ENCODE measurements around the gene KLRC3.
"Not testable (repeated sequence)": the region's sequence is repeated elsewhere in the genome, so short reads cannot be mapped to it uniquely, and the experiment has no call there.

Gene KLRC3

DNA sequence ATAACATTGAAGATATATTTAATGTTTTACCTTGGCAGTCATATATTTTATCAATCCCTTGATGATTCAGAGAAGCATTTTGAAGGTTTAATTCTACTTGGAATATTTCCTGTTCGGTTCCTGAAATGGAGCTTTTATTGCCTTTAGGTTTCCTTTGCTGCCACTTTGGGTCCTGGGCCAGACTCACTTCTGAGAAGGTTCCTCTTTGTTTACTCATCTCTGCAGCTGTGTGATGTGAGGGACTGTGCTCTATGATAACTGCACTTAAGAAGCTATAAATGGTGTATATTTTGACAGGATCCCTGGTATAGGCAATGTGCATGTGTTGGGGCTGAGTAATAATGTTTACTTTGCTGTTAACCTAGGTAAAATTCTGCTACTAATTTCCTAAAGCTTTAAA lies at the start of gene KLRC3:
Gene KLRC3 (minus strand): TSS at position 262 of the 400 bp plus-strand sequence. CDS start 45 bp downstream, at position 217.
- not testable (repeated sequence) for DNase-seq (ENCODE audit: low read depth in 1 of 2, low spot score in 1 of 2)

DNA sequence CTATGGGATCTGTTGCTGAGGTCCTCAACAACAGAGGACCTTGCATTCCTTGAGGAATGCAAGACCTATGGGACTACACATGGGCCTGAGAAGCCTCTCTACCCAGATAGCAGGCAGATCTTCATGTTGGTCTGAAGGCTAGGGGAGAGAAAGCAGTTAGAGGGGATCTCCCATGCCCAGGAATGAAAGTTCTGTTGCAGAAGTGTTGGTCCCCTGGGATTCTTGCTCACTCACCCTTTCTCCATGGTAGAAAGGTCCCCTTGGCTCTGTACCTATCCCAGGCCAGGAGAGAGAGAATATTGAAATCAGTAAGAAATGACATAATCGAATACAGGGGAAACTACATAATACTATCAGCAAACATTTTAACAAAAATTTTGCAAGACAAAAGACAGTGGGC lies 49.3 kb upstream of the KLRC3 start:
- no peak for DNase-seq (ENCODE audit: low read depth in 1 of 2, low spot score in 1 of 2)

- no peak for DNase-seq (ENCODE audit: low read depth in 1 of 2, low spot score in 1 of 2)
Observed at GRCh38 chr12:10466311-10466710, 45.9 kb upstream of the KLRC3 start.

- no peak for DNase-seq (ENCODE audit: low read depth in 1 of 2, low spot score in 1 of 2)
Observed at GRCh38 chr12:10457760-10458159, 37.4 kb upstream of the KLRC3 start.

- DNase-seq (ENCODE audit: low read depth in 1 of 2, low spot score in 1 of 2): no peak
Observed at GRCh38 chr12:10456856-10457255, 36.5 kb upstream of the KLRC3 start.

DNA sequence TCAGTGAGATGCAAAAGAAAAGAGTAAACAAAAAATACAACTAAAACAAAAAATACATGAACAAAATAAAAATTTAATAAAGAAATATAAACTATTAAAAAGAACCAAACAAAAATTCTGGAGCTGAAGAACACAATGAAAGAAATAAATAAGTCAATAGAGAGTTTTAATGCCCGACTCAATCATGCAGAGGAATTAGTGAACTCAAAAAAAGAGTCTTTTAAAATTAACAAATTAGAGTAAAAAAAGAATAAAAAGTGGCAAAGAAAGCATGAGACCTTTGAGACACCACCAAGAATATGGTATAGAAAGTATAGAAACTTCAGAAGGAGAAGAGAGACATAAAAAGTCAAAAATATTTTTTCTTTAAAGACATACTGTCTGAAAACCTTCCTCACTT lies 35.4 kb upstream of the KLRC3 start:
- no peak for DNase-seq (ENCODE audit: low read depth in 1 of 2, low spot score in 1 of 2)

DNA sequence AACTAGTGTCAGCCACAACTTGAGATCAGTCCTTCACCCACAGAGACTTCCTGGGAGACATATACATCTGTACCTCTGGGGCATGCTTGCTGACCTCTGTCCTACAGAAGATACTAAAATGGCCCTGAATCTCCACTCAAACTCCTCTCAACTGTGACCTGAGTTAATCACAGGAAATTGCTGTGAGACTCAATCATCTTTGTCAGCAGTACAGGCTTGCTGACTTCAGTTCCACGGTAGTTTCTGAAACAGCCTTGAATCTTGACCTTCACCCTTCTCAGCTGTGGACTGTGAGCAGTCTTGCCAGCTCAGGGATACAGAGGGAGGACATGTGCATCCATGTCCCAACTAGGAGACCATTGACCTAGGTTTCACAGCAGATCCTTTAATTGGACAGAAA lies 34.1 kb upstream of the KLRC3 start:
- DNase-seq (ENCODE audit: low read depth in 1 of 2, low spot score in 1 of 2): no peak

DNA sequence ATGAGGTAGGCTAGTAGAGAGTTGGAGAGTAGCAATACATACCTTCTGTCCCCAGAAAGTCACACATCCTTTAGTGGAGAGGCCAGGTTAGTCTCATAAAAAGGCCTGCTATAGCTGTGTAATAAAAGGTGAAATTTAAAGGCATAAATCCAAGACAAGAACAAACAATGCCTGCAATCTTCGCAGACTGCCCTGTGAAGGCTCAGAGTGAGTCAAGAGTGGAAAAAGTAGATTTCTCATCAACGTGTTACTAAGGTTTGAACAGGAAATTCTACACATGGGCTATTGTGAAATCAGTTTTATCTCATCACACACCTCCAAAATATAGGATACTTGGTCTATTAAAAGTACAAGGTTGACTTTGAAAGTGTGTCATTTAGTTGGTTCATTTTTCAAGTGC lies 32.8 kb upstream of the KLRC3 start, which contains the start of gene KLRC1:
Gene KLRC1 (minus strand): TSS at position 222 of the 400 bp plus-strand sequence. CDS start 2,221 bp downstream, outside the sequence.
- DNase-seq (ENCODE audit: low read depth in 1 of 2, low spot score in 1 of 2): no peak

DNA sequence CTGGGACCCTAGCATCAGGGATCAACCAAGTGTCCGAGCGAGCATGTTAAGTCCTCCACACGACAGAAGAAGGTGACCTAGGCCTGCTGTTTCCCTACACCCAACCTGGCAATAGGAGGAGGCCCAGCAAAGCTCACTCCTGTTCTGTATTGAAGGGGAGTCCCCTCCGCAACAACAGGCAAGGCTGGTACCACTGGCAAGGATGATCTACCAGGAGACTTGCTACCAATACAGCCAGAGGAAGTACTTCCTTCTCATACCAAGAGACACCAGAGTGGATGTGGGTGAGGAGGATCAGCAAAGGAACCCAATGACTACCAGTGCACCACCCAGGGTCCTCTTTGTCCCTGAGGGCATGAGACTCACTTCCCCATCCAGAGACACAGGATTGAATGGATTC lies 27.8 kb upstream of the KLRC3 start:
- DNase-seq (ENCODE audit: low read depth in 1 of 2, low spot score in 1 of 2): no peak

DNA sequence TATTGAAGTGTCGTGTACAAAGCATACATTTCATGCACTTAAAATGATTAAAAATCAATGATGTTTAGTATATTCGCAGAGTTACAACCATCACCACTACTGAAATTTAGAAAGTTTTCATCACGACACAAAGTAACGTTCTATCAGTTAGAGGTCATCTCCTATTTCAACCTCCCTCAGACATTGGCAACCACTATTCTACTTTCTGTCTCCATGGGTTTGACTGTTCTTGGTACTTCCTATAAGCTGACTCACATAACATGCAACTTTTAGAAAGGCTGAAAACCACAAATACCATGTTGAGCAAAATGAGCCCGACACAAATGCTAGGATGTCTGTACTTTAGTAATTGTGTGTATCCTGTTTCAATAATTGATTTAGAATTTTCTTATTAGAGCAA lies 25.7 kb upstream of the KLRC3 start:
- not testable (repeated sequence) for DNase-seq (ENCODE audit: low read depth in 1 of 2, low spot score in 1 of 2)

- DNase-seq (ENCODE audit: low read depth in 1 of 2, low spot score in 1 of 2): not testable (repeated sequence)
Observed at GRCh38 chr12:10441144-10441543, 20.7 kb upstream of the KLRC3 start.

DNA sequence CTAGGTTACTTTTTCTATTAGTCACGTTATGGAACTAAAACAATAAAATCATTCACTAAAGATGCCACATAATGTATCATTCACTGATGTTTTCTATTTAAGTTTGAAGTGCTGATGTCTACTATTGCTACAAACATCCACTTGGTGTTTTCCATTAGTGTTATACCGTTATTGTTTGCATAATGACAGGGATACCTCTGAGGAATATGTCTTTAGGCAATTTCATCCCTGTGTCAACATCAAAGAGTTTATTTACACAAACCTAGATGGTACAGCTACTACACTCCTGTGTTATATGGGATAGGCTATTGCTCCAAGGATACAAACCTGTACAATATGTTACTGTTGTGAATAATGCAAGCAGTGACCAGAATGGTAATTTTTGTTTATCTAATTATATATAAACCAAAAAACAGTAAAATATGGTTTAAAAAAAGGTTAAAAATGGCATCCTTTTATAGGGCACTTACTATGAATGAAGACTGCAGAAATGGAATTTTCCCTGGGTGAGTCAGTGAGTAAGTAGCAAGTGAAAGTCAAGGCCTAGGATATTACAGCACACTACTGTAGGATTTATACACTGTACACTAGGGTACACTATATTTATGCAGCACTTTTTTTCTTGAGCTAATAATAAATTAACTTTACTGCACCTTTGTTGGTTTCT lies 19.3 kb upstream of the KLRC3 start:
- not testable (repeated sequence) for DNase-seq (ENCODE audit: low read depth in 1 of 2, low spot score in 1 of 2)

DNA sequence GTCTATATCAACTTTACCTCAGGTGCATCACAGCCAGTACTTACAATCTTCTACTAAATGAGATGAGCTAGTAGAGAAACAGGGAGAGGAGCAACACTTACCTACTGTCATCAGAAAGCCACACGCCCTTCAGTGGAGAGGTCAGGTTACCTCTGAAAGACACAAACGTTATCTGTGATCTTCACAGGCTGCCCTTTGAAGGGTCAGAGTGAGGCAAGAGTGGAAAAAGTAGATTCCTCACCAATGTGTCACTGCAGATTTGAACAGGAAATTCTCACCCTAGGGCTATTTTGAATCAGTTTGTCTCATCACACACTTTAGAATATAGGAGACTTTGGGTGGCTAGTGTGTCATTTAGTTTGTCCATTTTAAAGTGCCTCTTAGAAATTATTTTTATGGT lies 17.2 kb upstream of the KLRC3 start:
- DNase-seq (ENCODE audit: low read depth in 1 of 2, low spot score in 1 of 2): not testable (repeated sequence)

DNA sequence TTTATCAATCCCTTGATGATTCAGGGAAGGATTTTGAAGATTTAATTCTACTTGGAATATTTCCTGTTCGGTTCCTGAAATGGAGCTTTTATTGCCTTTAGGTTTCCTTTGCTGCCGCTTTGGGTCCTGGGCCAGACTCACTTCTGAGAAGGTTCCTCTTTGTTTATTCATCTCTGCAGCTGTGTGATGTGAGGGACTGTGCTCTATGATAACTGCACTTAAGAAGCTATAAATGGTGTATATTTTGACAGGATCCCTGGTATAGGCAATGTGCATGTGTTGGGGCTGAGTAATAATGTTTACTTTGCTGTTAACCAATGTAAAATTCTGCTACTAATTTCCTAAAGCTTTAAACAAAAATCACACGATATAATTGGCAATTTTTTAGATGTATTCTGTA lies 15.4 kb upstream of the KLRC3 start, which contains the start of gene KLRC2:
Gene KLRC2 (minus strand): TSS at position 195 of the 400 bp plus-strand sequence. CDS start 24 bp downstream, at position 171.
- not testable (repeated sequence) for DNase-seq (ENCODE audit: low read depth in 1 of 2, low spot score in 1 of 2)

GRCh38 chr12:10430623-10431022 lies 10.2 kb upstream of the KLRC3 start:
- not testable (repeated sequence) for DNase-seq (ENCODE audit: low read depth in 1 of 2, low spot score in 1 of 2)

DNA sequence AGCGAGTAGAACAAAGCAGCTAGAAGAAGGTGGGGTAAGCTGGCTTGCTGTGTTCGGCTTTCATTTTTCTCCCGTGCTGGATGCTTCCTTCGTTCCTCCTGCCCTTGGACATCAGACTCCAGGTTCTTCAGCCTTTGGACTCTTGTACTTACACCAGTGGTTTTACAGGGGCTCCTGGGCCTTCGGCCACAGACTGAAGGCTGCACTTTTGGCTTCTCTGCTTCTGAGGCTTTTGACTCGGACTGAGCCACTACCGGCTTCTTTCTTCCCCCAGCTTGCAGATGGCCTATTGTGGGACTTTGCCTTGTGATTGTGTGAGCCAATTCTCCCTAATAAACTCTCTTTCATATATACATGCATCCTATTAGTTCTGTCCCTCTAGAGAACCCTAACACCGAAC lies 5.5 kb upstream of the KLRC3 start:
- not testable (repeated sequence) for DNase-seq (ENCODE audit: low read depth in 1 of 2, low spot score in 1 of 2)

- not testable (repeated sequence) for DNase-seq (ENCODE audit: low read depth in 1 of 2, low spot score in 1 of 2)
Observed at GRCh38 chr12:10424260-10424899, 4.0 kb upstream of the KLRC3 start.

DNA sequence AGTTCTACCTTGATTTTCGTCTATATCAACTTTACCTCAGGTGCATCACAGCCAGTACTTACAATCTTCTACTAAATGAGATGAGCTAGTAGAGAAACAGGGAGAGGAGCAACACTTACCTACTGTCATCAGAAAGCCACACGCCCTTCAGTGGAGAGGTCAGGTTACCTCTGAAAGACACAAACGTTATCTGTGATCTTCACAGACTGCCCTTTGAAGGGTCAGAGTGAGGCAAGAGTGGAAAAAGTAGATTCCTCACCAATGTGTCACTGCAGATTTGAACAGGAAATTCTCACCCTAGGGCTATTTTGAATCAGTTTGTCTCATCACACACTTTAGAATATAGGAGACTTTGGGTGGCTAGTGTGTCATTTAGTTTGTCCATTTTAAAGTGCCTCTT lies 1.8 kb upstream of the KLRC3 start:
- DNase-seq (ENCODE audit: low read depth in 1 of 2, low spot score in 1 of 2): not testable (repeated sequence)

- no peak for DNase-seq (ENCODE audit: low read depth in 1 of 2, low spot score in 1 of 2)
Observed at GRCh38 chr12:10409392-10409791, 11.0 kb downstream of the KLRC3 start, which contains the start of gene KLRC4. Gene KLRC4, minus strand, starts transcription at chr12:10409757. Its CDS starts 182 bp downstream, at chr12:10409575.

DNA sequence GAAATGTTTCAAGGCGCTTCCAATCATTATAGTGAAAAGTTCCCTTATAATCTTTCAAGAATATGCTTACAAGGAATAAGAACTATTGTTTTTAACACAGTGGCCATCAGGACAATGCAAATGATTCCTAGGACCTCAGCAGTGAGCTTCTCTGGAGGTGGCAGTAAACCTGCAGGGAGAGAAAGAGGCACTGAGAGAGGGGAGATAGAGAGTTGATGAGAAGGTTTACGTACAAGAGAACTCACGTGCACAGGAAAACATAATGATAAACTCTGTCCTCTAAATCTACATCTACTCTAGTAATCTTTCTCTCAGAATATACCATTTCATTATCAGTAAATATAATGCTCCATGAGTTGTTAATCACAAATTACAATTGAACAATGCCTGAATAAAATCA lies 11.6 kb downstream of the KLRC3 start:
- no peak for DNase-seq (ENCODE audit: low read depth in 1 of 2, low spot score in 1 of 2)

- DNase-seq (ENCODE audit: low read depth in 1 of 2, low spot score in 1 of 2): no peak
Observed at GRCh38 chr12:10406725-10407124, 13.7 kb downstream of the KLRC3 start.

- DNase-seq (ENCODE audit: low read depth in 1 of 2, low spot score in 1 of 2): no peak
Observed at GRCh38 chr12:10405294-10405693, 15.1 kb downstream of the KLRC3 start.

All from activated T-helper 1 cell treated with anti-CD3 and anti-CD28 coated beads, Interleukin-2, amount 50 U/mL, for 16 hours (primary cell).